NCI-H446 treated with DMSO at 0.1 percent for 48 hours (cell line): ENCODE measurements around the gene FBXL3.
"Not testable (repeated sequence)": the region's sequence is repeated elsewhere in the genome, so short reads cannot be mapped to it uniquely, and the experiment has no call there.

ENCODE experiments used
- DNase-seq: peaks from one replicate; lab custom pipeline; 2025; lab: John Stamatoyannopoulos, UW

The FBXL3 gene

GRCh38 chr13:76983676-76984075 lies 43.3 kb downstream of the FBXL3 start:
- no peak for DNase-seq

DNA sequence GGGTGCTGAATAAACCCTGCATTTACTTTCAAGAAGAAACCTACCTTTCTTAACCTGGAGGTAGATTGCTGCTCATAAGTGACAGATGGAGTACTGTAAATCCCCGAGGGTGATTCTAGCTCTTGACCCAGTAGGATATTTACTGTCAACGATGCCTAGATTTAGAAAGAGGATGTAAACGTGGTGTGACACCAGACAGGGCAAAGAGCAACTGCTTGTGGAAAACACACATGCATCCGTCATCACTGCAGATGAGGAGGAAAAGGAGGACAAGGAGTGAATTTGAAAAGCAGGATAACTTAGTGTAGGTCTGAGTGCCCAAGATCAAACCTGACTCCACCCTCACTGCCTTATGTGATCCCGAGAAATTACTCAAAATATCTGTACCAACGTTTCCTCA lies 44.9 kb downstream of the FBXL3 start:
- DNase-seq: no peak

DNA sequence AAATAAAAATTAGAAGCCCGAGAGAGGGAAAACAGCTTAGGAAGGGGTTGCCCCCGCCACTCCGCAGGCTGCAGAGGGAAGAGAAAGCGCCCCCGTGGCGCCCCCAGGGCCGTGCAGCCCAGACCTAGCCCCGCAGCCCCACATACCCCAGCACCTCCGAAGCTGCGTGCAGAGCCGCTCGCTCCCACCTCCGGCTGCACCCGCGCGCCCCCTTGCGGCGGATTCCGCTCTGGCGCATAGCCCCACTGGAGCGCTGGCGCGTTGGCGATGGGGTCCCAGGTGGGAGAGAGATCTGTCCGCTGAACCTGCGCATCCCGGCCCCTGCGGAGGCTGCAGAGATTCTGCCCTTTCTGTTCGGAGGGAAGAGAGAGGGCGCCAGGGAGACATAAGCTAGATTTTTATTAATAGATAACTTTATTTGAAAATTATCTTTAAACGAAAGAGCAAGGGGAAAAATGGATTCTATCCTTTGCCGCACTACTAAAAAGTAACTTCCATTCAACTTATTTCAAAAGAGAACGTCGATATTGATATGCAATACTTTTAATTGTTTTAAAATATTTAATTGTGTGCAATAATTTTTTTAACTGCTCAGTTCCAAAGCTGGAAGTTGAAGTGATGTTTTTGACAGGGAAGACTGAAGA lies 46.8 kb downstream of the FBXL3 start:
- DNase-seq: no peak

GRCh38 chr13:76976929-76977328 lies 50.0 kb downstream of the FBXL3 start:
- no peak for DNase-seq

GRCh38 chr13:76976490-76976889 lies 50.5 kb downstream of the FBXL3 start:
- DNase-seq: peak; percentile 67

DNA sequence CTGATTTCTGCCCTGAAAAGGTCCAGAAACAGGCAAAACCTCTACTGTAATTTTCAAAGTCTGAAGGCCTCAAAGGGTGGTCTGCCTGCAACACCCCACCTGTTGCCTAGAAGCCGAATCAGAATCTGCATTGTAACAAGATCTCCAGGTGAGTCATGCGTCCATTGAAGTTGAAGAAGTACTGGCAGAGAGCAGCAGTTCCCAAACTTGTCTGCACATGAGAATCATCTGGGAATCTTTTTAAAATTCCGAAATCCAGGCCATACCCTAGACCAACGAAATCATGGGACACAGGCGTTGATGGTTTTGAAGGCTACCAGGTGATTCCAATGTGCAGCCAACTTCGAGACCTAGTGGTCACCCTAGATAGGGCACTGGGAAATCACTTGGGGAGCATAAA lies 51.1 kb downstream of the FBXL3 start:
- DNase-seq: no peak

GRCh38 chr13:76974618-76974975 lies 52.4 kb downstream of the FBXL3 start:
- no peak for DNase-seq

GRCh38 chr13:76973920-76974617 lies 52.9 kb downstream of the FBXL3 start:
- no peak for DNase-seq

- DNase-seq: no peak
Observed at GRCh38 chr13:76971851-76972829, 54.8 kb downstream of the FBXL3 start.

DNA sequence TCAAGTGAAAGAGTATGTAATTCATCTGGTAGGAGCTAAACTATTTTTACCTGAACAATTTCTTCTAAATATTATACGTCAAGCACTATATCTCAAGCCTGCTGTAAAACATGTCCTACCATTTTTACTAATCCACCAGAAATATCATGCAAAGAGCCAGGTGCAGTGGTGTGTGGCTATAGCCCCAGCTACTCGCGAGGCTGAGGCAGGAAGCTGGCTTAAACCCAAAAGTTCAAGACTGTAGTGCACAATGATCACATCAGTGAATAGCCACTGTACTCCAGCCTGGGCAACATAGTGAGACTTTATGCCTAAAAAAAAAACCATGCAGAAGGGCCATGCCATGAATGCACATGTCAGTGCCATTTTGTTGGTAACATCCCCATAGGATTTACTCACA lies 55.7 kb downstream of the FBXL3 start:
- no peak for DNase-seq

- DNase-seq: no peak
Observed at GRCh38 chr13:76969488-76970365, 57.2 kb downstream of the FBXL3 start.

DNA sequence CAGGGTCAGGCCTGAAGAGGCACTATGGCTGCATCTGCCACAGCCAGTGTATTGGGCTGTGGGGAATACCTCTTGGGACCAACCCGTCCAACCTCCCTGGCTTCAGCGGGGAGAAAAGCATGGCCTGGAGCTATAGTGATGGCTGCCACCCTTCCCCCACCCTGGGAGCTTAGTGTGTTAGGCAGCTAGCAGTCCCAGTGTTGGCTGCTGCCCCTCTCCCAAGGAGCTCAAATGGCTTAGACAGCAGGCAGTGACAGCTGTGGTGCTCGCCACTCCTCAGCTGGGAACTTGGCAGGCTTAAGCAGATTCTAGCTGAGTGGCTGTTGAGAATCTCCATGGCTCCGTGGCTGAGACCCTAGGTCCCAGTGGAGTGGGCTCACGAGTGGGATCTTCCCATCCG lies 58.9 kb downstream of the FBXL3 start:
- DNase-seq: peak; percentile 48

- no peak for DNase-seq
Observed at GRCh38 chr13:76967031-76967430, 59.9 kb downstream of the FBXL3 start.

DNA sequence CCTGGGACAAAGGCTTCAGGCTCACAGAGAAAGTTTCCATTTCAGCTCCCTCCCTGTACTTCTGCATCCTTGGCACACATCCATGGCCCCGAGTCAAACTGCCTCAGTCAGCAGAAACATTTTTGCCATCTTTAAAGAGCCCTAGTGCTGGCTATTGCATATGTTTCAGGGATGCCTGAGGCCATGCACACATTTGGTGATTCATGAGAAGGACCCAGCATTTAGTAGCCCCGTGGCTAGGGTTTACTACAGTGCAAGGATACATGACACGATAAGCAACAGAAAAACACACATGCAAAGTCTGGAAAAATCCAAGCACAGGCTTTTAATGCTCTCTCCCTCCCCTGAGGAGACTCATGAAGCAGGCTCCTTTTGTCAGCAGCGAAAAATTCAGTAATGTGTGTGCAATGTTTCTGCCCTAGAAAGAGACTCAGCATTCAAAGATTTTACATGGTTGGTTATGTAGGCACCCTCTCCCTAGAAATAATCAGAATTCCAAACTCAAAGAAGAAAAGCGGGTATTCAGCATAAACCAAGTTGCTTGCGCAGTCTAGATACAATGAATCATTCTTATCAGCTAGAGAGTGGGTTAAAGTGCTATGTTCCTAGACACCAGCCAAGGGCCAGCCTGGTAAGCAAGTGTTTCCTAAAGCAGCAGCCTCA lies 61.1 kb downstream of the FBXL3 start:
- DNase-seq: no peak

GRCh38 chr13:76959734-76960133 lies 67.2 kb downstream of the FBXL3 start:
- not testable (repeated sequence) for DNase-seq

GRCh38 chr13:76958841-76959432 lies 68.0 kb downstream of the FBXL3 start:
- no peak for DNase-seq

DNA sequence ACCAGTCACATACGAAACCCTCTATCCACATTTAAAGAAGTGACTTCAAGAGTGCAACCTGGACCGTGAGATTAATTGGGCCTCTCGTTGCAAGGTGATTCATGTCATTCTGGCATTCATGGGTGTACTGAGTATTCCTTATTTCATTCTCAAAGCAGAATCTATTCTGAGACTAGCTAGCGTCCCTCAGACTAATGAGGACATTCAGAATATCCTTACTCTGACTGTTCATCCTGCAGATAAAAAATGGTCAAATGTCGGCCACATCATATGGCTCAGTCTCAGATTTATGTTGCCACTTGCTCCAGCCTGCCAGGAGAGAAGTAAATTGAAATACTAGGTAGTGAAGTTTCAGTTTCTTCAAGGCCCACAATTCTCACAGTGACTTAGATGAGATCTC lies 71.3 kb downstream of the FBXL3 start:
- DNase-seq: no peak
